ENCODE measurements around the gene RBM23. TPM values are rescaled to one million over a fixed set of nuclear protein-coding genes. Genes with fewer than 3 reads are reported as not detected.

The RBM23 gene
- total RNA-seq, 1 experiment from 2014 or later: 79.1 TPM

Small RNAs within 50 kb of the gene (small RNA-seq; reads per million reads assigned to genes)
- not detected for gene RF00019

Other genes starting within 250 kb of the RBM23 start
- gene OXA1L, start 152.5 kb downstream of the RBM23 start, total RNA-seq (2014; rRNA removed; shearing (Covaris generic); ENCODE audit: low replicate concordance): 250 and 484 TPM in 2 replicates
- 1.9 and 3.5 TPM in 2 replicates for gene SLC7A7, start 103.7 kb downstream of the RBM23 start, total RNA-seq (2014; rRNA removed; shearing (Covaris generic); ENCODE audit: low replicate concordance)
- 71.3 and 107 TPM in 2 replicates for gene MRPL52, start 89.3 kb downstream of the RBM23 start, total RNA-seq (2014; rRNA removed; shearing (Covaris generic); ENCODE audit: low replicate concordance)
- gene MMP14, start 82.6 kb downstream of the RBM23 start, total RNA-seq (2014; rRNA removed; shearing (Covaris generic); ENCODE audit: low replicate concordance): 0.72 and 1.9 TPM in 2 replicates
- 34.3 and 43.1 TPM in 2 replicates for gene LRP10, start 47.4 kb downstream of the RBM23 start, total RNA-seq (2014; rRNA removed; shearing (Covaris generic); ENCODE audit: low replicate concordance)
- 0.51 TPM in 1 of 2 replicates, not detected in the other for gene REM2, start 35.9 kb downstream of the RBM23 start, total RNA-seq (2014; rRNA removed; shearing (Covaris generic); ENCODE audit: low replicate concordance)
- 116 and 152 TPM in 2 replicates for gene PRMT5, start 10.2 kb upstream of the RBM23 start, total RNA-seq (2014; rRNA removed; shearing (Covaris generic); ENCODE audit: low replicate concordance)
- gene HAUS4, start 37.9 kb upstream of the RBM23 start, total RNA-seq (2014; rRNA removed; shearing (Covaris generic); ENCODE audit: low replicate concordance): 45.9 and 52.4 TPM in 2 replicates
- gene AJUBA, start 63.4 kb upstream of the RBM23 start, total RNA-seq (2014; rRNA removed; shearing (Covaris generic); ENCODE audit: low replicate concordance): not detected in 2 replicates
- gene C14orf93, start 91.0 kb upstream of the RBM23 start, total RNA-seq (2014; rRNA removed; shearing (Covaris generic); ENCODE audit: low replicate concordance): 21.6 and 43.2 TPM in 2 replicates
- 65.4 and 67.1 TPM in 2 replicates for gene PSMB5, start 115.8 kb upstream of the RBM23 start, total RNA-seq (2014; rRNA removed; shearing (Covaris generic); ENCODE audit: low replicate concordance)
- gene PSMB11, start 123.1 kb upstream of the RBM23 start, total RNA-seq (2014; rRNA removed; shearing (Covaris generic); ENCODE audit: low replicate concordance): not detected in 2 replicates
- 0.34 and 1.0 TPM in 2 replicates for gene CDH24, start 138.4 kb upstream of the RBM23 start, total RNA-seq (2014; rRNA removed; shearing (Covaris generic); ENCODE audit: low replicate concordance)
- gene ACIN1, start 176.0 kb upstream of the RBM23 start, total RNA-seq (2014; rRNA removed; shearing (Covaris generic); ENCODE audit: low replicate concordance): 125 and 159 TPM in 2 replicates
- 52.6 and 69.3 TPM in 2 replicates for gene C14orf119, start 176.4 kb upstream of the RBM23 start, total RNA-seq (2014; rRNA removed; shearing (Covaris generic); ENCODE audit: low replicate concordance)
- not detected in 2 replicates for gene CIROP, start 185.8 kb upstream of the RBM23 start, total RNA-seq (2014; rRNA removed; shearing (Covaris generic); ENCODE audit: low replicate concordance)
- gene CEBPE, start 200.1 kb upstream of the RBM23 start, total RNA-seq (2014; rRNA removed; shearing (Covaris generic); ENCODE audit: low replicate concordance): 0.11 TPM in 1 of 2 replicates, not detected in the other